Upper lobe of right lung (tissue), 1 donor: ENCODE measurements around the gene HS6ST3. TPM values are rescaled to one million over a fixed set of nuclear protein-coding genes. Genes with fewer than 3 reads are reported as not detected.

Experiments
- ATAC-seq: fragments of 200-7000 bp; cut with Tn5 transposase; one replicate; pipeline ENCODE4 v1.9.1; 2020; ENCODE audit warnings: mild to moderate bottlenecking, moderate library complexity
- DNase-seq: peaks from one replicate; pipeline ENCODE4 v3.0.0-alpha.2; 2020
- H3K27ac ChIP-seq: fragments of 200-600 bp; one replicate; pipeline ENCODE4 v1.8.0; 2022
- H3K27me3 ChIP-seq: fragments of 200-600 bp; one replicate; pipeline ENCODE4 v1.8.0; 2022; ENCODE audit warnings: mild to moderate bottlenecking
- H3K36me3 ChIP-seq: fragments of 200-600 bp; one replicate; pipeline ENCODE4 v1.8.0; 2022
- H3K4me1 ChIP-seq: fragments of 200-600 bp; one replicate; pipeline ENCODE4 v1.8.0; 2022
- H3K4me3 ChIP-seq: fragments of 200-600 bp; one replicate; pipeline ENCODE4 v1.8.0; 2022; ENCODE audit warnings: mild to moderate bottlenecking
- H3K9me3 ChIP-seq: fragments of 200-600 bp; one replicate; pipeline ENCODE4 v1.8.0; 2022
- intact Hi-C: fragments of 100-400 bp; cut with DNase I; formaldehyde crosslinking; loops from one replicate; pipeline ENCODE4 v1.11.0; 2022
- total RNA-seq: library from RNA; stranded (reverse); fragmentation: NEBNext Ultra II Directional; extraction: Animal tissue kit (Norgen Biotek cat#: 25700); gene quantifications from one replicate; pipeline ENCODE4 v1.2.1, GENCODE V29; 2021
- TF ChIP-seq, protein P1 (sequence below): fragments of 200-600 bp; IDR thresholded peaks from one replicate; pipeline ENCODE4 v1.8.0; 2022; ENCODE audit warnings: antibody characterized with exemption
- donor health status: DM: no; HTN: yes; CAD: no; lungs with severe emphysema.

The HS6ST3 gene
- total RNA-seq, 1 donor from 2014 or later, result not detected

DNA sequence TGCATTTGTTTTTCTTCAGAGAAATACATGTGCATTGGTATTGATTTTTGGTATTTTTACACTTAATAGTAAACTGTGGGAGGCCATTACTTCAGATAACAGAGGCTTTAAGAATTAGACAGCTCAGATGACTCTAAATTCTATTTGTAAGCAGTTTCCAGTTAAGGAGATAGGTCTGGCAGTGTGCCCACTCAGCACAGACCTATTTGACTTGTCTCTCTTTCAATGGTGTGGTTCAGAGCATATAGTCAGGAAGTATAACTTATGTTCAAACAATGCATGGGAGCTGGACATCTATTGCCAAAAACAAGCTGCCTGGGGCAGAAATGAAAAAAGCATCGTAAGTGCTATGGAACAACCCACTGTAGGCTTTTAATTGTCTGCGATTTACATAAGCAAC, 370.7 kb downstream of the HS6ST3 start:
- no peak overlapping the region for H3K4me3 ChIP-seq
- intact Hi-C loops, result no loop called here
- no peaks in the 10 kb centered on the region for H3K27me3 ChIP-seq
- ATAC-seq (no peak), DNase-seq (no peak)
- TF ChIP-seq, protein P1, sequence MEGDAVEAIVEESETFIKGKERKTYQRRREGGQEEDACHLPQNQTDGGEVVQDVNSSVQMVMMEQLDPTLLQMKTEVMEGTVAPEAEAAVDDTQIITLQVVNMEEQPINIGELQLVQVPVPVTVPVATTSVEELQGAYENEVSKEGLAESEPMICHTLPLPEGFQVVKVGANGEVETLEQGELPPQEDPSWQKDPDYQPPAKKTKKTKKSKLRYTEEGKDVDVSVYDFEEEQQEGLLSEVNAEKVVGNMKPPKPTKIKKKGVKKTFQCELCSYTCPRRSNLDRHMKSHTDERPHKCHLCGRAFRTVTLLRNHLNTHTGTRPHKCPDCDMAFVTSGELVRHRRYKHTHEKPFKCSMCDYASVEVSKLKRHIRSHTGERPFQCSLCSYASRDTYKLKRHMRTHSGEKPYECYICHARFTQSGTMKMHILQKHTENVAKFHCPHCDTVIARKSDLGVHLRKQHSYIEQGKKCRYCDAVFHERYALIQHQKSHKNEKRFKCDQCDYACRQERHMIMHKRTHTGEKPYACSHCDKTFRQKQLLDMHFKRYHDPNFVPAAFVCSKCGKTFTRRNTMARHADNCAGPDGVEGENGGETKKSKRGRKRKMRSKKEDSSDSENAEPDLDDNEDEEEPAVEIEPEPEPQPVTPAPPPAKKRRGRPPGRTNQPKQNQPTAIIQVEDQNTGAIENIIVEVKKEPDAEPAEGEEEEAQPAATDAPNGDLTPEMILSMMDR, result no peak
- no peaks in the 10 kb centered on the region for H3K4me1 ChIP-seq
- H3K36me3 ChIP-seq, result no peaks in the 10 kb centered on the region
- no peaks in the 10 kb centered on the region for H3K9me3 ChIP-seq
- H3K27ac ChIP-seq, result no peak overlapping the region

DNA sequence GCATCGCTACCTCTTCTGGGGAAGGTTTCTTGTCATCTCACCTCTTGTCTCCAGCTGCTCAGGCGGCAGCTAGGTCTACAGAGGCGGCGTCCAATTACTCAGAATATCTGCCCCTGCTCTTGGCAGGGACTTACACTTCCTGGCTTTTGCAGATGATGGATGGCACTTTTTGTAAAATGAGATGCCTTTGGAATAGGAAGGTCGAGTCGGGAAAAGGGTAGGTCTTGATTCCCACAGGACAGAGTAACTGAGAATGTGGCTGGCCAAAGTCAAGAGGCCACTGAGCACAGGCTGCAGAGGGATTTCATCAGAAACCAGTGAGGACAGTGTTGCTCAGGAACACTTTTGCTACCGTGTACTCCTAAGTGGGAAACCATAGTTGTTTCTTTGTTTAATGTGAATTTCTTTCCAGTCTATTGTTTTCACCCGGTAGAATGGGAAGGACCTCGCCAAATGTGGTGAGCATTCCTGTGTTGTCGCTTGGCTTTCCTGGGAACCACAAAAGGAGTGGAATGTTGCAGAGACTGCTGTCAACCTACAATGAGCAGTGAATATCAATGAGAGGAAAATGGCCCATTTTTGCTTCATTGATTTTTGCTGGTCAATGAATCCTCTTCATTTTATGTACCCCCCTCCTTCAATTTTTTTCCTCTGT, 383.7 kb downstream of the HS6ST3 start:
- H3K36me3 ChIP-seq, result no peaks in the 10 kb centered on the region
- DNase-seq (no peak), ATAC-seq (no peak)
- no peaks in the 10 kb centered on the region for H3K27me3 ChIP-seq
- intact Hi-C loops, result no loop called here
- H3K27ac ChIP-seq, result no peak overlapping the region
- no peak overlapping the region for H3K4me3 ChIP-seq
- no peaks in the 10 kb centered on the region for H3K9me3 ChIP-seq
- TF ChIP-seq, protein P1, result no peak
- no peaks in the 10 kb centered on the region for H3K4me1 ChIP-seq

DNA sequence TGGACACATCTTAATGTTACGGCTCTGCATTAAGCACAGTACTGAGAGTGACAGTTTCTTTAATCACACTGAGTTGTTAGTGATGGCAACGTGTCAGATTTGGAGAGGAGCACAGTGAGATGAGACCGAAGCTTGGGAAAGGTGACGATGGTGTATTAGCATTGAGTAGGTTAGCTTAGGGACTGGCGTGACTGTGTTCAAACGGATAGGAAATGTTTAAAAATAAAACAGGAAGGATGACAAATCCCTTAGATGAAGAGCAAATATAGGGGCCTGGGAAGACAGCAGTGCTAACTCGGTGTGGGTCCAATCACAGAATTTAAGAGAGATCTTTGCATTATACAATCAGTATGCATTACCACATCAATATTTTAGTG, 384.3 kb downstream of the HS6ST3 start:
- Histone ChIP-seq H3K4me1 (no peaks in the 10 kb centered on the region), H3K36me3 (no peaks in the 10 kb centered on the region), H3K9me3 (no peaks in the 10 kb centered on the region), H3K27ac (no peak overlapping the region), H3K27me3 (no peaks in the 10 kb centered on the region), H3K4me3 (no peak overlapping the region)
- DNase-seq (no peak), ATAC-seq (no peak)
- TF ChIP-seq, protein P1, result no peak
- intact Hi-C loops, result no loop called here

DNA sequence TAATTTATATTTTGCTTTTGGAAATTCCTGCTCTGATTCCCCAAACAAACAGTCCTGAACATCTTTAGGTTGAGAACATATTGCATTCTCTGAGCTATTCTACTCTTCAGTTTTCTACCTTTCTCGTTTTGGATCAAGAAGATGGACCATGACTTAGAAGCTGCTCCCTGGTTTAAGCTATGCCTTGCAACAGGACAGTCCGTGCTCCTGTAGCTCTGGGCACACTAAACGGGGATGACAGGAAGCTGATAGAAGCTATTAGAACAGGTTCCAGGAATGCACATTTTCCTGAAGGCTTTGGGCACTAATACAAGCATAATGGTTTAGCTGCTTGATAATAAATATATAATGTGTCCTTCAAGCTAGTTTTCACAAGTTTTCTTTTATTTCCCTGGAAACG, 385.2 kb downstream of the HS6ST3 start:
- TF ChIP-seq, protein P1, result no peak
- intact Hi-C loops, result no loop called here

DNA sequence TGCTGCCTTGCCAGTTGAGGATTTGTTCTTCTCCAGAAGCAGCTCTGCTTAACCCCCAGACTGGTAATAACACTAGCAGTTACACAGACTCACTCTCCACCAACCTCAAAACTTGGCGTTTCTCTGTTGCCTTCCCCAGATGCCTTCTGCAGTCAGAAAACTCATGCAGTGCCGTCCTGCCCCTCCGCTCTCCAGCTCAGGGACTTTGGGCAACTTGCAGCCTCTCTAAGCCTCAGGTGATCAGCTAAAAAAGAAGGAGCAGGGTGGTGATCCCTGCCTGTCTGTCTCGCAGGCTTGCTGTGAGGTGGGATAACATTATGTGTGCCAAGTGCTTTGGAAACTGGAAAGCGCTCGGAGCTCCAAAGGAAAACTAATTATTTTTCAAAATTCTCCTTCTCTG, 391.6 kb downstream of the HS6ST3 start:
- no peak overlapping the region for H3K4me3 ChIP-seq
- ATAC-seq, result no peak
- H3K27ac ChIP-seq, result no peak overlapping the region
- H3K9me3 ChIP-seq, result no peaks in the 10 kb centered on the region
- intact Hi-C loops, result no loop called here
- H3K27me3 ChIP-seq, result no peaks in the 10 kb centered on the region
- no peaks in the 10 kb centered on the region for H3K36me3 ChIP-seq
- TF ChIP-seq, protein P1, result no peak
- DNase-seq, result no peak
- no peaks in the 10 kb centered on the region for H3K4me1 ChIP-seq

More for the DNA sequence above, 385.2 kb downstream of the HS6ST3 start:
- Histone ChIP-seq H3K9me3 (no peaks in the 10 kb centered on the region), H3K36me3 (no peaks in the 10 kb centered on the region), H3K27me3 (no peaks in the 10 kb centered on the region), H3K4me3 (no peak overlapping the region), H3K27ac (no peak overlapping the region), H3K4me1 (no peaks in the 10 kb centered on the region)
- no peak for DNase-seq
- ATAC-seq, result no peak

DNA sequence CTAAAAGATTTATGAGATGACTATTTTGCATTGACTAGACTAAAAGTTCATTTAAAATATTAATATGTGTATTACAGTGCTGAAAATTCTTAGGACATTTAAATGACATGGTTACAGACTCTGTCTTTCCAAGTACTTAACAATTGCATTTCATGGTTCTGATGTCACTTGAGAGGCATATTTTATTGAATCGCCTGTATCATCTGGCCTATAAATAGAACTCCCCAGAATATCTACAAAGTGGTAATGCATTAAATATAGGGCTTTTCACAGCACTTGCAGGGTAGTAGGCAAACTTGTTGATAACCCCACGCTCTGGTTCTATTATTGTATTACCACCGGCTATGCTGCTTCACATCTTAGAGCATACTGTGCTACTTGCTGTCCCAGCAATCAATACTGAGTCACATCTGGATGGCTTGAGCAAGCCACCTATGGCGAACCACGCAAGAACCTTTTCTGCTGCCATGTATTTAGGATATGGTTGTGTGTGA, 400.6 kb downstream of the HS6ST3 start:
- no peaks in the 10 kb centered on the region for H3K36me3 ChIP-seq
- no peaks in the 10 kb centered on the region for H3K9me3 ChIP-seq
- H3K27ac ChIP-seq, result no peak overlapping the region
- intact Hi-C loops, result no loop called here
- TF ChIP-seq, protein P1, result no peak
- H3K27me3 ChIP-seq, result no peaks in the 10 kb centered on the region
- ATAC-seq, result no peak
- H3K4me1 ChIP-seq, result no peaks in the 10 kb centered on the region
- H3K4me3 ChIP-seq, result no peak overlapping the region
- DNase-seq, result no peak
